SU-DHL-6 (cell line): ENCODE measurements around the gene NAT14.

Experiments
- EZH2phosphoT487 ChIP-seq: fragments of 200-600 bp; sonication (generic), shearing (Covaris generic); conservative IDR thresholded peaks from 2 replicates; pipeline ENCODE4 v1.6.1; 2018; ENCODE audit warnings: mild to moderate bottlenecking, antibody characterized with exemption, low read length, moderate library complexity, mixed read lengths
- TF ChIP-seq, protein P1 (sequence below): fragments of 200-600 bp; sonication (generic); IDR thresholded peaks from one replicate; pipeline ENCODE4 v1.5.1; 2017; ENCODE audit warnings: antibody characterized with exemption, mild to moderate bottlenecking, low read length, moderate library complexity; ENCODE audit not compliant: insufficient read depth, poor library complexity, severe bottlenecking

DNA sequence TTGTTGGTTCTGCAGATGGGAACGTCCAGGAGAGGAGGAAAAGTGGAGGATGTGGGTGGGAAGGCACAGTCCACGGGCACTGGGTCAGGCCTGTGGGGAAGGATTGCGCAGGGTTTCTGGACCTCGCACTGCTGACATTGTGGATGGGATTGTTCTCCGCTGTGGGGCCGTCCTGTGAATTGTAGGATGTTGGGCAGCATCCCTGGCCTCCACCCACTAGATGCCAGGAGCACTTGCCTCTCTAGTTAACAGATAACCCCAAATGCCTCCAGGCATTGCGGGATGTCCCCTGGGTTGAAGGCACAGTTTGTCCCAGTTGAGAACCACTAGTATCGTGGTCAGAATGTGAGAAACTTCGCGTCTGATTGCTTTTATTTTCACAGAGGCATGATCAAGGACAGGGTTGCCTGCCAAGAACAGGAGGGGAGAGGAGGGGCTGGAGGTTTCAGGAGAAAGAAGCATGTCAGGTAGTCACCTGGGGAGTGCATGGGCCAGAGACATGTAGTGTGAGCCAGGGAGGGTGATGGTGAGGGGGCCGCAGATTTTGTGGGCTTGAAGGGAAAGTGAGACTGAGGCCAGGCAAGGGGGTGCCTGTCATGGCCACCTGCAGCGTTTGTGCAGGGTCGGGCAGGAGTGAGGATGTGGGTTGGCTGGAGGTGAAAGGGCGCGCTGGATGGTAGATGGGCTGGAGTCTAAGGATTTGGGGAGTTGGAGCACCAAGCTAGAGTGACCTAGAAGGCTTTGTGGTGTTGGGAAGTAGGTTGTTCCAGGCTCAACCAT lies 5.3 kb upstream of the NAT14 start:
- TF ChIP-seq, protein P1, sequence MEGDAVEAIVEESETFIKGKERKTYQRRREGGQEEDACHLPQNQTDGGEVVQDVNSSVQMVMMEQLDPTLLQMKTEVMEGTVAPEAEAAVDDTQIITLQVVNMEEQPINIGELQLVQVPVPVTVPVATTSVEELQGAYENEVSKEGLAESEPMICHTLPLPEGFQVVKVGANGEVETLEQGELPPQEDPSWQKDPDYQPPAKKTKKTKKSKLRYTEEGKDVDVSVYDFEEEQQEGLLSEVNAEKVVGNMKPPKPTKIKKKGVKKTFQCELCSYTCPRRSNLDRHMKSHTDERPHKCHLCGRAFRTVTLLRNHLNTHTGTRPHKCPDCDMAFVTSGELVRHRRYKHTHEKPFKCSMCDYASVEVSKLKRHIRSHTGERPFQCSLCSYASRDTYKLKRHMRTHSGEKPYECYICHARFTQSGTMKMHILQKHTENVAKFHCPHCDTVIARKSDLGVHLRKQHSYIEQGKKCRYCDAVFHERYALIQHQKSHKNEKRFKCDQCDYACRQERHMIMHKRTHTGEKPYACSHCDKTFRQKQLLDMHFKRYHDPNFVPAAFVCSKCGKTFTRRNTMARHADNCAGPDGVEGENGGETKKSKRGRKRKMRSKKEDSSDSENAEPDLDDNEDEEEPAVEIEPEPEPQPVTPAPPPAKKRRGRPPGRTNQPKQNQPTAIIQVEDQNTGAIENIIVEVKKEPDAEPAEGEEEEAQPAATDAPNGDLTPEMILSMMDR = no peak
- TF ChIP-seq EZH2phosphoT487 = no peak
